ENCODE data around the gene WDR45B. TPM values are rescaled to one million over a fixed set of nuclear protein-coding genes. Genes with fewer than 3 reads are reported as not detected.

Gene WDR45B
- total and polyA plus RNA-seq, 2 experiments from 2014 or later = 83.2 to 99.5 TPM

GRCh38 chr17:82683534-82683933, 35.3 kb upstream of the WDR45B start:
- no peaks in the 10 kb centered on the region for H3K9me3 ChIP-seq (ENCODE audit: low read depth)
- no peaks in the 10 kb centered on the region for H3K27me3 ChIP-seq
- DNase-seq (ENCODE audit: low read depth in 1 of 2, low spot score in 1 of 2) = no peak
- H3K36me3 ChIP-seq = no peaks in the 10 kb centered on the region
- no peaks in the 10 kb centered on the region for H3K4me1 ChIP-seq (ENCODE audit: low read depth)
- no peak overlapping the region for H3K27ac ChIP-seq
- TF ChIP-seq CTCF (IDR thresholded peaks at IDR 0.05; ENCODE audit: low read depth, low read length) = no peak
- no peak overlapping the region for H3K4me3 ChIP-seq

DNA sequence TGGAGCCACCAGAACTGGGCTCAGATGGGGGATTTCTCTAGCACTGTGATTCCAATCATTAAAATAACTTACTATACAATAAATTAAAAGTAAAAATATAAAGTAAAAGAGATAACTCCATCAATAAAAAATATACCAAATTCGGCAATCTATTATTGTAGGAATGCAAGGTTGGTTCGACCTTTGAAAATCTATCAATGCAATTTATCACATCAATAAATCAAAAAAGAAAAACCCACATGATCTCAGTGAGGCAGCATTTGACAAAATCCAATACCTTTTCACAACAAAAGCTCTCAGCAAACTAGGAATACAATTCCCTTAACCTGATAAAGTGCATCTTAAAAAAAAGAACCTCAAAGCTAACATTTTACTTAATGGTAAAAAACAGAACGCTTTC, 33.3 kb upstream of the WDR45B start:
- Histone ChIP-seq H3K4me3 (no peak overlapping the region), H3K9me3 (ENCODE audit: low read depth) (no peaks in the 10 kb centered on the region), H3K4me1 (ENCODE audit: low read depth) (no peaks in the 10 kb centered on the region), H3K27ac (no peak overlapping the region), H3K27me3 (no peaks in the 10 kb centered on the region), H3K36me3 (no peaks in the 10 kb centered on the region)
- no peak for DNase-seq (ENCODE audit: low read depth in 1 of 2, low spot score in 1 of 2)
- no peak for TF ChIP-seq CTCF (IDR thresholded peaks at IDR 0.05; ENCODE audit: low read depth, low read length)

DNA sequence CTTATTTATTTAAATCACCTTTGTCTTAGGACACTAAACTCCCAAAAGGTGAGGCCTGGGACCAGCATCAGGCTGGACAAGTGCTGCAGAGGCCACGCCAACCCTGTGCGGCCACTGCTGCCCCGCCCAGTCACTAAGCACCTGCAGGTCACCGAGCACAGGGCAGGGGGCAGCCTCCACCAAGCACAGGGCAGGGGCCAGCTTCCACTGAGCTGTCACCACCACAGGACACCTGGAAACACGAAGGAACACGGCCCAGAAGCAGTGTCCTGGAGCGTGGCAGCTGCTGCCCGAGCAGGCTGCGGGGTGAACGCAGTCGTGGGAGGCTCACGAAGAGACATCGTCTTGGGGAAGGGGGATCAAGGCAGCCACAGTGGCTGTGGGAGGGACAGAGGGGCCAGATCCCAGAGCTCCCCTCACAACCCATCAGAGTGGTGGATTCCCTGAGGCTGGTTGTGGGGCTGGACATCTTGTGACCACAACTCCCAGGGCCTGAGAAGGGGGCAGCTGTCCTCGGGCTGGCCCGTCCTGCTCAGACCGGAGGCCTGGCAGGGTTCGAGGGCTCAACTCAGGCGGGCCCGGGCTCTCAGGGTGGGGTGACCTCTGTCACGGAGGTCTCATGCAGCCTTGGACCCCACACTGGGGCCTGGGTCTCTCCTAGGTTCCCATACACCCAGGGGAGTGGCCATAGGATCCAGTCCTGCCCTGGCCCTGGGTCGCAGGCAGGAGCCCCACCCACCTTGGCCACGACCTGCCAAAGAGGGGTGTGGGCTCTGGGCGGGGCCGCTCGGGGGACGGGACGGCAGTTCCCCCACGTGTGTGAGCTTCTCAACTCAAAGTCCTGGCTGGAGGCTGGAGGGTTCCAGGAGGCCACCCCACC, 31.6 kb upstream of the WDR45B start:
- TF ChIP-seq CTCF (IDR thresholded peaks at IDR 0.05; ENCODE audit: low read depth, low read length) = no peak
- Histone ChIP-seq H3K4me3 (no peak overlapping the region), H3K4me1 (ENCODE audit: low read depth) (no peaks in the 10 kb centered on the region), H3K27me3 (no peaks in the 10 kb centered on the region), H3K27ac (no peak overlapping the region), H3K9me3 (ENCODE audit: low read depth) (no peaks in the 10 kb centered on the region), H3K36me3 (no peaks in the 10 kb centered on the region)
- no peak for DNase-seq (ENCODE audit: low read depth in 1 of 2, low spot score in 1 of 2)

- H3K36me3 ChIP-seq = no peaks in the 10 kb centered on the region
- no peaks in the 10 kb centered on the region for H3K9me3 ChIP-seq (ENCODE audit: low read depth)
- no peak overlapping the region for H3K27ac ChIP-seq
- TF ChIP-seq CTCF (IDR thresholded peaks at IDR 0.05; ENCODE audit: low read depth, low read length) = no peak
- no peak for DNase-seq (ENCODE audit: low read depth in 1 of 2, low spot score in 1 of 2)
- no peaks in the 10 kb centered on the region for H3K27me3 ChIP-seq
- no peak overlapping the region for H3K4me3 ChIP-seq
- H3K4me1 ChIP-seq (ENCODE audit: low read depth) = no peaks in the 10 kb centered on the region
Observed at GRCh38 chr17:82678265-82678891, 30.1 kb upstream of the WDR45B start.

DNA sequence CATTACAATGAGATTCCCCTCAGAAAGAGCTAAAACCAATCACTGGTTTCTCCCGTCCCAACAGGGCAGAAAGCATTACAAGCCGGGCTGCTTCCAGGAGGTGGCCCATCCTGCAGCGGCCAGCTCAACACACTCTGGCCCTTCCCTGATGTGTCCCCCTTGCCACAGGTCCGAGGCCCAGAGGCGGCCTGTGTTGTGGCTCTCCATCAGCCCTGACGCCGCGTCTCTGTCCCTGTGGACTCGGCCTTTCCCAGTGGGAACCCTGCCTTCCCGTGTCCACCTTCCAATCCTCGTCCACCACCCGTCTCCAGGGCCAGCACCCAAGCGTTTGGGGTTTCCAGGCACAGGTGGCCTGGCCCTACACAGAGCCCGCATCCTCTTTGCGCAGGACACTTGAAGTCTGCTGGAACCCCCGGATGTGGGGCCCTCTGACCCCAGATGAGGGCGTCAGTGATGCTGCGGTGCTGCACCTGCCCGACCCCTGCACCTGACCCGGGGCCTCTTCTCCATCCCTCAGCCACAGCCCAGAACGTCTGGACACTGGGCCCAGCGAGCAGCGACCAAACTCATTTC, 29.2 kb upstream of the WDR45B start:
- Histone ChIP-seq H3K4me1 (ENCODE audit: low read depth) (no peaks in the 10 kb centered on the region), H3K9me3 (ENCODE audit: low read depth) (no peaks in the 10 kb centered on the region), H3K27ac (no peak overlapping the region), H3K36me3 (no peaks in the 10 kb centered on the region), H3K4me3 (no peak overlapping the region), H3K27me3 (no peaks in the 10 kb centered on the region)
- TF ChIP-seq CTCF (IDR thresholded peaks at IDR 0.05; ENCODE audit: low read depth, low read length) = no peak
- no peak for DNase-seq (ENCODE audit: low read depth in 1 of 2, low spot score in 1 of 2)
